Neural progenitor cell (in vitro differentiated cells): ENCODE results near the gene RUVBL1.

Experiments used
- EZH2 ChIP-seq: fragments of 200-600 bp; sonication (generic); IDR thresholded peaks from 2 replicates; pipeline ENCODE4 v1.6.1; 2017; ENCODE audit warnings: antibody characterized with exemption, mild to moderate bottlenecking, moderate library complexity
- TF ChIP-seq, protein P1 (sequence below): fragments of 200-600 bp; sonication (generic); IDR thresholded peaks from 2 replicates; pipeline ENCODE4 v1.5.1; 2017; ENCODE audit warnings: antibody characterized with exemption, mild to moderate bottlenecking

DNA sequence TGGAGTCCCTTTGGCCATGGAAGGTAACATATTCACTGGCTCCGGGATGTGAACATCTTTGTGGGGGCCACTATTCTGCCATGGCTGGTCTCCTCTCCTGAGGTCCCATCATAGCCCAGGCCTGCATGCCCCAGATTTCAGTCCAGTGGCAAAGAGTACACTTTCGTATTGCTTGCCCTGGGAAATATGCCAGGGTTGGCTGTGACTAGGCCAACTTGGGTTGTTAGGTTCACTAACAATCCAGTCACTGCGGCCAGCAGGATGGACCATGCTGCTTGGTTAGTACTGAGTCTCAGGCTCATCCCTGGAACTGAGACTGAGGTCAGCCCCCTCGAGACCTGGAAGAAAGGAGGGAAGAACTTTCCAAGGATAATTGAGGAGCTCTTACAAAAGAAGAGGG, 19.9 kb upstream of the RUVBL1 start:
- TF ChIP-seq, protein P1, sequence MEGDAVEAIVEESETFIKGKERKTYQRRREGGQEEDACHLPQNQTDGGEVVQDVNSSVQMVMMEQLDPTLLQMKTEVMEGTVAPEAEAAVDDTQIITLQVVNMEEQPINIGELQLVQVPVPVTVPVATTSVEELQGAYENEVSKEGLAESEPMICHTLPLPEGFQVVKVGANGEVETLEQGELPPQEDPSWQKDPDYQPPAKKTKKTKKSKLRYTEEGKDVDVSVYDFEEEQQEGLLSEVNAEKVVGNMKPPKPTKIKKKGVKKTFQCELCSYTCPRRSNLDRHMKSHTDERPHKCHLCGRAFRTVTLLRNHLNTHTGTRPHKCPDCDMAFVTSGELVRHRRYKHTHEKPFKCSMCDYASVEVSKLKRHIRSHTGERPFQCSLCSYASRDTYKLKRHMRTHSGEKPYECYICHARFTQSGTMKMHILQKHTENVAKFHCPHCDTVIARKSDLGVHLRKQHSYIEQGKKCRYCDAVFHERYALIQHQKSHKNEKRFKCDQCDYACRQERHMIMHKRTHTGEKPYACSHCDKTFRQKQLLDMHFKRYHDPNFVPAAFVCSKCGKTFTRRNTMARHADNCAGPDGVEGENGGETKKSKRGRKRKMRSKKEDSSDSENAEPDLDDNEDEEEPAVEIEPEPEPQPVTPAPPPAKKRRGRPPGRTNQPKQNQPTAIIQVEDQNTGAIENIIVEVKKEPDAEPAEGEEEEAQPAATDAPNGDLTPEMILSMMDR = no peak
- TF ChIP-seq EZH2 = no peak
